H9 (cell line): ENCODE measurements around the gene JARID2. TPM values are rescaled to one million over a fixed set of nuclear protein-coding genes. Genes with fewer than 3 reads are reported as not detected.

Experiments
- DNase-seq: peaks from one replicate; pipeline ENCODE4 v3.0.0-alpha.2; 2017
- H2AFZ ChIP-seq: one replicate; pipeline ENCODE4 v1.6.1; 2013; ENCODE audit warnings: mild to moderate bottlenecking, low read length, control low read depth, moderate library complexity
- H2AK5ac ChIP-seq: 2 replicates; pipeline ENCODE4 v1.6.1; 2013; ENCODE audit warnings: low read length, control low read depth, mixed read lengths; ENCODE audit not compliant: insufficient read length
- H2BK120ac ChIP-seq: one replicate; pipeline ENCODE4 v1.6.1; 2013; ENCODE audit warnings: low read depth, mild to moderate bottlenecking, low read length, control low read depth, inconsistent platforms; ENCODE audit not compliant: poor library complexity, severe bottlenecking
- H2BK12ac ChIP-seq: 2 replicates; pipeline ENCODE4 v1.6.1; 2013; ENCODE audit warnings: low read length, control low read depth, mixed read lengths, low read depth; ENCODE audit not compliant: insufficient read length
- H2BK15ac ChIP-seq: 2 replicates; pipeline ENCODE4 v1.6.1; 2013; ENCODE audit warnings: low read depth, low read length, control low read depth
- H2BK20ac ChIP-seq: one replicate; pipeline ENCODE4 v1.6.1; 2013; ENCODE audit warnings: low read depth, mild to moderate bottlenecking, low read length, control low read depth, inconsistent platforms; ENCODE audit not compliant: poor library complexity, severe bottlenecking
- H2BK5ac ChIP-seq: 2 replicates; pipeline ENCODE4 v1.6.1; 2013; ENCODE audit warnings: low read length, control low read depth, mixed read lengths; ENCODE audit not compliant: insufficient read length
- H3K14ac ChIP-seq: 2 replicates; pipeline ENCODE4 v1.6.1; 2013; ENCODE audit warnings: low read length, control low read depth; ENCODE audit not compliant: insufficient read depth
- H3K18ac ChIP-seq: 2 replicates; pipeline ENCODE4 v1.6.1; 2013; ENCODE audit warnings: low read depth, mild to moderate bottlenecking, mixed read lengths, low read length, control low read depth; ENCODE audit not compliant: insufficient read length
- H3K23ac ChIP-seq: 2 replicates; pipeline ENCODE4 v1.6.1; 2013; ENCODE audit warnings: low read length, control low read depth, mixed read lengths, low read depth; ENCODE audit not compliant: insufficient read length
- H3K23me2 ChIP-seq: 2 replicates; pipeline ENCODE4 v1.6.1; 2013; ENCODE audit warnings: low read depth, mild to moderate bottlenecking, mixed read lengths, low read length, control low read depth; ENCODE audit not compliant: insufficient read length, poor library complexity, severe bottlenecking
- H3K27ac ChIP-seq: 2 replicates; pipeline ENCODE4 v1.5.1; 2013; ENCODE audit warnings: low read length, control low read depth, mixed read lengths, low read depth; ENCODE audit not compliant: insufficient read length
- H3K27me3 ChIP-seq: 2 replicates; pipeline ENCODE4 v1.6.1; 2013; ENCODE audit warnings: low read length, control low read depth, inconsistent platforms; ENCODE audit not compliant: insufficient read depth
- H3K4ac ChIP-seq: 2 replicates; pipeline ENCODE4 v1.6.1; 2013; ENCODE audit warnings: low read depth, mild to moderate bottlenecking, control low read depth, inconsistent platforms, low read length, moderate library complexity
- H3K4me1 ChIP-seq: 2 replicates; pipeline ENCODE4 v1.6.1; 2013; ENCODE audit warnings: low read length, control low read depth, inconsistent platforms; ENCODE audit not compliant: insufficient read depth
- H3K4me2 ChIP-seq: 2 replicates; pipeline ENCODE4 v1.6.1; 2013; ENCODE audit warnings: low read length, control low read depth, mixed read lengths; ENCODE audit not compliant: insufficient read length, insufficient read depth
- H3K56ac ChIP-seq: 2 replicates; pipeline ENCODE4 v1.6.1; 2013; ENCODE audit warnings: low read depth, mild to moderate bottlenecking, mixed read lengths, low read length, control low read depth; ENCODE audit not compliant: insufficient read length
- H3K79me1 ChIP-seq: 2 replicates; pipeline ENCODE4 v1.6.1; 2013; ENCODE audit warnings: low read depth, mild to moderate bottlenecking, moderate library complexity, low read length, control low read depth, inconsistent platforms; ENCODE audit not compliant: insufficient read depth, poor library complexity, severe bottlenecking
- H3K79me2 ChIP-seq: 2 replicates; pipeline ENCODE4 v1.6.1; 2013; ENCODE audit warnings: low read length, control low read depth, inconsistent platforms; ENCODE audit not compliant: insufficient read depth
- H3K9ac ChIP-seq: 2 replicates; pipeline ENCODE4 v1.6.1; 2013; ENCODE audit warnings: low read length, control low read depth, mixed read lengths; ENCODE audit not compliant: insufficient read length; ENCODE audit errors: extremely low read depth
- H3K9me3 ChIP-seq: one replicate; pipeline ENCODE4 v1.6.1; 2013; ENCODE audit warnings: low read depth, low read length, inconsistent platforms; ENCODE audit not compliant: control insufficient read depth
- H3T11ph ChIP-seq: one replicate; pipeline ENCODE4 v1.6.1; 2013; ENCODE audit warnings: mild to moderate bottlenecking, low read length, control low read depth, inconsistent platforms
- H4K20me1 ChIP-seq: one replicate; pipeline ENCODE4 v1.6.1; 2013; ENCODE audit not compliant: control insufficient read depth, insufficient read length, insufficient read depth
- H4K5ac ChIP-seq: 2 replicates; pipeline ENCODE4 v1.6.1; 2013; ENCODE audit warnings: low read depth, mild to moderate bottlenecking, mixed read lengths, low read length, control low read depth; ENCODE audit not compliant: insufficient read length
- H4K8ac ChIP-seq: replicated peaks from 2 replicates; pipeline ENCODE4 v1.6.1; 2013; ENCODE audit warnings: low read length, control low read depth, mixed read lengths, low read depth; ENCODE audit not compliant: insufficient read length
- H4K91ac ChIP-seq: 2 replicates; pipeline ENCODE4 v1.6.1; 2013; ENCODE audit warnings: low read depth, mild to moderate bottlenecking, moderate library complexity, mixed read lengths, low read length, control low read depth; ENCODE audit not compliant: insufficient read length
- H3K27ac Mint-ChIP-seq, 3 experiments: 2 replicates in 2 of 3; 3 replicates in 1 of 3; pipeline ENCODE4 v1.8.0; 2020 to 2021; ENCODE audit warnings: mixed read lengths in 3 of 3, mild to moderate bottlenecking in 1 of 3, moderate library complexity in 1 of 3
- H3K27me3 Mint-ChIP-seq: 2 replicates; pipeline ENCODE4 v1.8.0; 2021; ENCODE audit warnings: low read depth, mild to moderate bottlenecking, moderate library complexity, mixed read lengths
- H3K36me3 Mint-ChIP-seq, 3 experiments: 2 replicates in 2 of 3; 3 replicates in 1 of 3; pipeline ENCODE4 v1.8.0; 2020 to 2021; ENCODE audit warnings: low read depth in 3 of 3, mixed read lengths in 3 of 3; ENCODE audit not compliant: insufficient read depth in 1 of 3
- H3K4me1 Mint-ChIP-seq, 2 experiments: 2 replicates each; pipeline ENCODE4 v1.8.0; 2020; ENCODE audit warnings: mixed read lengths in 2 of 2
- H3K4me3 Mint-ChIP-seq, 2 experiments: 2 replicates in 1 of 2; 3 replicates in 1 of 2; pipeline ENCODE4 v1.8.0; 2020 to 2021; ENCODE audit warnings: mild to moderate bottlenecking in 2 of 2, mixed read lengths in 2 of 2, moderate library complexity in 1 of 2
- H3K9me3 Mint-ChIP-seq, 2 experiments: 2 replicates in 1 of 2; 3 replicates in 1 of 2; pipeline ENCODE4 v1.8.0; 2020; ENCODE audit warnings: mild to moderate bottlenecking in 2 of 2, mixed read lengths in 2 of 2, moderate library complexity in 1 of 2
- CTCF ChIP-seq: fragments of 200-600 bp; sonication (generic); conservative IDR thresholded peaks from 3 replicates; pipeline ENCODE4 v1.8.0; 2021; ENCODE audit warnings: antibody characterized with exemption, mild to moderate bottlenecking
- WGBS: extraction: QIAGEN DNeasy Blood & Tissue Kit; methylation state at CpG from one replicate; pipeline ENCODE4 v1.1.7; 2013; ENCODE audit warnings: missing lambda C conversion rate, low lambda C conversion rate, mixed read lengths; ENCODE audit not compliant: insufficient read length; ENCODE audit errors: extremely low coverage; 5-methylcytosine and 5-hydroxymethylcytosine counted together
- total RNA-seq: library from RNA; stranded (reverse); gene quantifications from 2 replicates; pipeline ENCODE4 v1.2.1, GENCODE V29; 2021

Gene JARID2
- total RNA-seq, 1 experiment from 2014 or later, result 174 TPM

GRCh38 chr6:15200087-15200486 lies 45.8 kb upstream of the JARID2 start:
- Histone ChIP-seq H2BK20ac (no peak overlapping the region), H3K23ac (no peak overlapping the region), H3K9ac (no peak overlapping the region), H3K79me1 (no peaks in the 10 kb centered on the region), H3K9me3 (no peaks in the 10 kb centered on the region), H3K4me2 (no peak overlapping the region), H2BK15ac (no peak overlapping the region), H3K56ac (no peak overlapping the region), H3K4me1 (no peaks in the 10 kb centered on the region; the same call in 1 of the 2 replicates), H4K5ac (no peak overlapping the region), H4K8ac (no peak overlapping the region), H2BK12ac (no peak overlapping the region), H3K79me2 (no peaks in the 10 kb centered on the region), H3K14ac (no peak overlapping the region), H2AK5ac (no peak overlapping the region), H2BK5ac (no peak overlapping the region), H3K18ac (no peak overlapping the region), H3K4ac (no peak overlapping the region), H3K27me3 (no peaks in the 10 kb centered on the region), H4K20me1 (no peaks in the 10 kb centered on the region), H2AFZ (no peak overlapping the region), H2BK120ac (no peak overlapping the region), H3T11ph (no peak overlapping the region), H3K27ac (no peak overlapping the region), H4K91ac (no peak overlapping the region), H3K23me2 (no peaks in the 10 kb centered on the region)
- H3K27ac Mint-ChIP-seq, result no peak overlapping the region; a peak in 1 of 7 replicates
- peaks cover 0 to 5% of the 10 kb centered on the region in 2 experiments; a peak in 2 of 5 replicates for H3K9me3 Mint-ChIP-seq
- peaks cover 5 to 10% of the 10 kb centered on the region in 2 experiments for H3K4me1 Mint-ChIP-seq
- no CpG with 5 or more reads among the region's 5 CpGs for WGBS
- H3K27me3 Mint-ChIP-seq, result no peaks in the 10 kb centered on the region
- peaks cover 0 to 5% (median 2%) of the 10 kb centered on the region in 3 experiments; a peak in 2 of 7 replicates for H3K36me3 Mint-ChIP-seq
- DNase-seq, result no peak
- no peak for TF ChIP-seq CTCF
- H3K4me3 Mint-ChIP-seq, result no peak overlapping the region; a peak in 1 of 5 replicates
